Mesendoderm (in vitro differentiated cells): ENCODE measurements around the gene NHERF2.

ENCODE experiments used
- DNase-seq: peaks from one replicate; pipeline ENCODE4 v3.0.0; 2013
- H2AK5ac ChIP-seq: 2 replicates; pipeline ENCODE4 v1.6.1; 2013; ENCODE audit warnings: low read length, inconsistent platforms
- H2BK120ac ChIP-seq: 2 replicates; pipeline ENCODE4 v1.6.1; 2013; ENCODE audit warnings: low read depth, mild to moderate bottlenecking, low read length, moderate library complexity, mixed read lengths
- H2BK15ac ChIP-seq: replicated peaks from 2 replicates; pipeline ENCODE4 v1.6.1; 2013; ENCODE audit warnings: low read depth, mild to moderate bottlenecking, moderate library complexity
- H2BK5ac ChIP-seq: 2 replicates; pipeline ENCODE4 v1.6.1; 2013; ENCODE audit warnings: low read length, inconsistent platforms
- H3K18ac ChIP-seq: 2 replicates; pipeline ENCODE4 v1.6.1; 2013; ENCODE audit warnings: mild to moderate bottlenecking, low read length, mixed read lengths
- H3K23ac ChIP-seq: one replicate; pipeline ENCODE4 v1.6.1; 2013; ENCODE audit warnings: low read length
- H3K27ac ChIP-seq: 2 replicates; pipeline ENCODE4 v1.5.1; 2013; ENCODE audit warnings: low read depth, mild to moderate bottlenecking, inconsistent platforms, low read length, moderate library complexity
- H3K27me3 ChIP-seq: 2 replicates; pipeline ENCODE4 v1.6.1; 2013; ENCODE audit warnings: low read length, control low read depth, mild to moderate bottlenecking, inconsistent platforms; ENCODE audit not compliant: insufficient read depth, poor library complexity
- H3K36me3 ChIP-seq: 2 replicates; pipeline ENCODE4 v1.6.1; 2013; ENCODE audit warnings: low read length, inconsistent platforms; ENCODE audit not compliant: control insufficient read depth, insufficient read depth
- H3K4ac ChIP-seq: one replicate; pipeline ENCODE4 v1.6.1; 2013; ENCODE audit warnings: low read depth, mild to moderate bottlenecking, low read length, moderate library complexity
- H3K4me1 ChIP-seq: 2 replicates; pipeline ENCODE4 v1.6.1; 2013; ENCODE audit warnings: low read depth, low read length, inconsistent platforms; ENCODE audit not compliant: control insufficient read depth
- H3K4me2 ChIP-seq: 2 replicates; pipeline ENCODE4 v1.6.1; 2013; ENCODE audit warnings: low read length
- H3K4me3 ChIP-seq: 2 replicates; pipeline ENCODE4 v1.5.1; 2013; ENCODE audit warnings: mild to moderate bottlenecking, low read length
- H3K56ac ChIP-seq: one replicate; pipeline ENCODE4 v1.6.1; 2013; ENCODE audit warnings: low read length
- H3K79me1 ChIP-seq: 2 replicates; pipeline ENCODE4 v1.6.1; 2013; ENCODE audit warnings: low read length, inconsistent platforms
- H3K79me2 ChIP-seq: 2 replicates; pipeline ENCODE4 v1.6.1; 2013; ENCODE audit warnings: mild to moderate bottlenecking, low read length; ENCODE audit not compliant: control insufficient read depth, insufficient read depth
- H3K9ac ChIP-seq: 2 replicates; pipeline ENCODE4 v1.6.1; 2013; ENCODE audit warnings: low read length, inconsistent platforms
- H4K5ac ChIP-seq: one replicate; pipeline ENCODE4 v1.6.1; 2013; ENCODE audit warnings: low read length
- H4K8ac ChIP-seq: one replicate; pipeline ENCODE4 v1.6.1; 2013; ENCODE audit warnings: low read depth, mild to moderate bottlenecking, control low read depth, low read length, moderate library complexity
- WGBS: extraction: QIAGEN DNeasy Blood & Tissue Kit; methylation state at CpG from one replicate; pipeline ENCODE4 v1.1.7; 2013; ENCODE audit warnings: low lambda C conversion rate, missing lambda C conversion rate; ENCODE audit not compliant: insufficient coverage; ENCODE audit errors: extremely low coverage; 5-methylcytosine and 5-hydroxymethylcytosine counted together

Gene NHERF2

GRCh38 chr16:2003827-2004641 is 22.7 kb upstream of the NHERF2 start:
- peak overlapping the region; percentile 51 for H3K9ac ChIP-seq
- peak; percentile 98 for DNase-seq
- H3K36me3 ChIP-seq = peaks cover 18% of the 10 kb centered on the region
- no peak overlapping the region for H3K18ac ChIP-seq
- no peak overlapping the region for H4K8ac ChIP-seq
- H2BK120ac ChIP-seq = no peak overlapping the region
- peaks cover 31% of the 10 kb centered on the region for H3K79me1 ChIP-seq
- no peak overlapping the region for H2AK5ac ChIP-seq
- no CpG with 5 or more reads among the region's 36 CpGs for WGBS
- H4K5ac ChIP-seq = no peak overlapping the region
- H3K23ac ChIP-seq = no peak overlapping the region
- H2BK15ac ChIP-seq = no peak overlapping the region
- no peaks in the 10 kb centered on the region for H3K27me3 ChIP-seq
- no peak overlapping the region for H2BK5ac ChIP-seq
- H3K4me2 ChIP-seq = no peak overlapping the region
- H3K4me1 ChIP-seq = peaks cover 9% of the 10 kb centered on the region
- peak overlapping the region; percentile 67 for H3K56ac ChIP-seq
- H3K27ac ChIP-seq = no peak overlapping the region
- H3K4me3 ChIP-seq = no peak overlapping the region
- peaks cover 38% of the 10 kb centered on the region for H3K79me2 ChIP-seq
- no peak overlapping the region for H3K4ac ChIP-seq

DNA sequence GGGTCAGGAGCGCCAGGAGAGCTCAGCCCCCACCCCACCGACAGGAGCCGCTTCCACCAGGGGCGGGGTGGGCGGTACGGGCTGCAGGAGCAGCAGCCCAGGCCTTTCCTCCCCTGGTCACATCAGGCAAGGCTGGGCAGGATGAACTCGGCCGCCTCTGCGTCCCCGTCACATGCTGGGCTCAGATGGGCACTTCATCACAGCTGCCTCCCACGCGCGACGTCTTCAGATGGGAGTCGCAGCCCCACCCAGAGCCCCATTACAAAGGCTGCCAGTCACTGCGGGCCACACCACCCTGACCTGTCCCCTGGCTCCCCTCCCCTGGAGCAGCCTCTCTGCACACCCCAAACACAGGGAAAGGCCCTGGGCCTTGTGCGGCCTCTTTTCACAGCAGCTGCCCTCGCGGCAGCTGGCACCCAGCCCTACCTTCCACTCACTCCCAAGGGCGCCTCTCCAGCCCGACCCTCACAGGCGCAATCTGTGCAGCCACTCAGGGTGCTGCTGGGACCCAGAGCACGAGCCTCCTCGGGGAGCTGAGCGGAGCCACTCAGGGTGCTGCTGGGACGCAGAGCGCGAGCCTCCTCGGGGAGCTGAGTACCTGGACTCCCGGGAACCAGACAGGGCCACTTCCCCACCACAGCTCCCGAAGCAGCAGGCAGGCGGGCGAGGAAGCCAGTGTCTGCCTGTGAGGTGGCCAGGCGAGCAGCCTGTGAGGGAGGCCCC is 21.7 kb upstream of the NHERF2 start:
- no peak overlapping the region for H3K27ac ChIP-seq
- no peak overlapping the region for H2BK120ac ChIP-seq
- H3K4me3 ChIP-seq = no peak overlapping the region
- H3K18ac ChIP-seq = no peak overlapping the region
- H4K5ac ChIP-seq = no peak overlapping the region
- H3K79me2 ChIP-seq = peaks cover 43% of the 10 kb centered on the region
- DNase-seq = no peak
- H3K23ac ChIP-seq = no peak overlapping the region
- H3K79me1 ChIP-seq = peaks cover 31% of the 10 kb centered on the region
- no CpG with 5 or more reads among the region's 34 CpGs for WGBS
- peaks cover 15% of the 10 kb centered on the region for H3K36me3 ChIP-seq
- H3K27me3 ChIP-seq = no peaks in the 10 kb centered on the region
- no peak overlapping the region for H4K8ac ChIP-seq
- H3K9ac ChIP-seq = no peak overlapping the region
- H2BK15ac ChIP-seq = no peak overlapping the region
- peaks cover 9% of the 10 kb centered on the region for H3K4me1 ChIP-seq
- H2BK5ac ChIP-seq = no peak overlapping the region
- H3K4me2 ChIP-seq = no peak overlapping the region
- H3K4ac ChIP-seq = no peak overlapping the region
- no peak overlapping the region for H2AK5ac ChIP-seq
- peak overlapping the region; percentile 30 for H3K56ac ChIP-seq

DNA sequence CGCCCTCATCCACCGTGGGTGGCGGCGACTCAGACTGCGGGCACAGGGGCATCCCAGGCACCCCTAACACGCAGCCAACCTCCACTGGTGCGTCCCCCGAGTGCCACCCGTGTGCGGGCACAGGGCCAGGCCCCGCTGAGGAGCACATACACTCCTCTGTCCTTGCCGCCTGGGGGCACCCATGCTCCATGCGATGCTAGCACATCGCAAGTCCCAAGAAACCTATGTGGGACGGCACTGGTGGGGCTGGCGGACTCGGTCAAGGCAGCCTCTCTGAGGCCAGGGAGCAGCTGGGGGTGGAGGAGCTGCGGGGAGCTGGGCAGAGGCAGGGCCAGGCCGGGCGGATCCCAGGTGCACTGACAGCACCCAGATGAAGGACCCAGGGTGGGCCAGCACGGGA is 21.1 kb upstream of the NHERF2 start:
- Histone ChIP-seq H3K23ac (no peak overlapping the region), H3K56ac (no peak overlapping the region), H4K5ac (no peak overlapping the region), H4K8ac (no peak overlapping the region), H3K4ac (no peak overlapping the region), H3K9ac (no peak overlapping the region), H3K4me1 (peaks cover 12% of the 10 kb centered on the region), H3K27me3 (no peaks in the 10 kb centered on the region), H2BK15ac (no peak overlapping the region), H3K4me2 (no peak overlapping the region), H2BK5ac (no peak overlapping the region), H3K79me1 (peaks cover 34% of the 10 kb centered on the region), H3K27ac (no peak overlapping the region), H2AK5ac (no peak overlapping the region), H3K79me2 (peaks cover 43% of the 10 kb centered on the region), H3K18ac (no peak overlapping the region), H2BK120ac (no peak overlapping the region), H3K36me3 (peaks cover 13% of the 10 kb centered on the region), H3K4me3 (no peak overlapping the region)
- WGBS = no CpG with 5 or more reads among the region's 21 CpGs
- DNase-seq = no peak

- H3K4ac ChIP-seq = no peak overlapping the region
- no peak overlapping the region for H3K27ac ChIP-seq
- H3K4me3 ChIP-seq = no peak overlapping the region
- WGBS = no CpG with 5 or more reads among the region's 8 CpGs
- H3K23ac ChIP-seq = no peak overlapping the region
- H3K9ac ChIP-seq = peak overlapping the region; percentile 12
- H2BK120ac ChIP-seq = no peak overlapping the region
- no peak overlapping the region for H3K4me2 ChIP-seq
- H4K5ac ChIP-seq = no peak overlapping the region
- no peak overlapping the region for H2BK5ac ChIP-seq
- H2BK15ac ChIP-seq = no peak overlapping the region
- H3K27me3 ChIP-seq = no peaks in the 10 kb centered on the region
- DNase-seq = no peak
- H4K8ac ChIP-seq = no peak overlapping the region
- no peak overlapping the region for H3K18ac ChIP-seq
- peaks cover 43% of the 10 kb centered on the region for H3K79me2 ChIP-seq
- H2AK5ac ChIP-seq = no peak overlapping the region
- peaks cover 13% of the 10 kb centered on the region for H3K36me3 ChIP-seq
- H3K4me1 ChIP-seq = peaks cover 12% of the 10 kb centered on the region
- H3K56ac ChIP-seq = no peak overlapping the region
- peaks cover 34% of the 10 kb centered on the region for H3K79me1 ChIP-seq
Observed at GRCh38 chr16:2006317-2006716, 20.4 kb upstream of the NHERF2 start.

DNA sequence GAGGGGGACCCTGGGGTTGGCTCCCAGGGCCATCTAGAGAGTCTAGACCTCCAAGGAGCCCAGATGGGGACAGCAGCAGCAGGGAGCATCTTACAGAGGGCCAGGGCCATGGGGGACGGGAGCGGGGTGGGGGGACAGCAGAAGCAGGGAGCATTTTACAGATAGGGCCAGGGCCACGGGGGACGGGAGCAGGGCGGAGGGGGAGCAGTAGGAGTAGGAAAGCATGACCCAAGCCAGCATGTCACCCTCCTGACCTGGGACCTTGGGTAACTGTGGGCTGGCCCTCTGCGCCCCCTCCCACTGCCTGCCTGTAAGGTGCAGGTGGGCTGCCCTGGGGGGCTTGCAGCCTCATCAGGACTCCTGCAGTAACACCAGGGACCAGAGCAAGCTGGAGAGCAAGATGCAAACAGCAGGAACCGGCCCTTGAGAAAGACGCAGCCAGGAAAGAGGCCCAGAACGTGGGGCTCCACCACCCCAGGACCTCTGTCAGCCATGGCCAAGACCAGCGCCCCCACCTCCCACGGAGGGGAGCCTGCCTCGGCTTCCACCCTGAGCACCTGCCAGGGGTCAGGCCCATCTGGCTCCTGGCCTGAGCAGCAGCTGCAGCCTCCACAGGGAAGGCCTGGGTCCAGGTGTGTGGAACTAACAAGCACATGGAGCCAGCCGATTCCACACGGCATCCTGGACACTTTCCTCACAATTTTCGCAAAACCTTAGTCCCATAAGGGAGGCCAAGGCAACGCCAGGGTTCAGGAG is 19.4 kb upstream of the NHERF2 start:
- H3K23ac ChIP-seq = no peak overlapping the region
- no peak overlapping the region for H2BK15ac ChIP-seq
- H3K4me3 ChIP-seq = no peak overlapping the region
- H3K79me1 ChIP-seq = peaks cover 34% of the 10 kb centered on the region
- no peak overlapping the region for H2AK5ac ChIP-seq
- H3K27me3 ChIP-seq = no peaks in the 10 kb centered on the region
- H2BK5ac ChIP-seq = no peak overlapping the region
- H3K36me3 ChIP-seq = peaks cover 4% of the 10 kb centered on the region
- H3K56ac ChIP-seq = no peak overlapping the region
- H3K4me2 ChIP-seq = no peak overlapping the region
- peak overlapping the region; percentile 16 for H3K9ac ChIP-seq
- WGBS = no CpG with 5 or more reads among the region's 16 CpGs
- no peak overlapping the region for H4K5ac ChIP-seq
- no peak overlapping the region for H3K18ac ChIP-seq
- no peak overlapping the region for H4K8ac ChIP-seq
- H3K79me2 ChIP-seq = peaks cover 43% of the 10 kb centered on the region
- H3K27ac ChIP-seq = no peak overlapping the region
- H3K4ac ChIP-seq = no peak overlapping the region
- no peak for DNase-seq
- H2BK120ac ChIP-seq = no peak overlapping the region
- H3K4me1 ChIP-seq = peaks cover 12% of the 10 kb centered on the region
